Omental fat pad (tissue), 4 donors: Measurements from ENCODE around the gene ADAM15. TPM values are rescaled to one million over a fixed set of nuclear protein-coding genes. Genes with fewer than 3 reads are reported as not detected.

Experiments
- ATAC-seq: fragments of 150-250 bp; one replicate; pipeline ENCODE4 v1.9.1; 2016; ENCODE audit warnings: mild to moderate bottlenecking, moderate library complexity; ENCODE audit not compliant: low FRiP score
- DNase-seq: peaks from one replicate; pipeline ENCODE4 v3.0.0-alpha.2; 2019; ENCODE audit warnings: low spot score
- total RNA-seq, 4 donors: library from RNA; depleted of rRNA; stranded (reverse); fragments of >200 nt; gene quantifications; one replicate each; pipeline ENCODE4 v1.1.0, GENCODE V29; 2016
- TF ChIP-seq, protein P1 (sequence below), 3 donors: fragments of 450-650 bp; IDR thresholded peaks; one replicate each; pipeline ENCODE4 v1.5.1; 2016 to 2017; ENCODE audit warnings: antibody characterized with exemption in 3 of 3, mild to moderate bottlenecking in 3 of 3, moderate library complexity in 2 of 3

The ADAM15 gene
- total RNA-seq, 4 donors from 2014 or later: 116 to 262 (median 157) TPM

DNA sequence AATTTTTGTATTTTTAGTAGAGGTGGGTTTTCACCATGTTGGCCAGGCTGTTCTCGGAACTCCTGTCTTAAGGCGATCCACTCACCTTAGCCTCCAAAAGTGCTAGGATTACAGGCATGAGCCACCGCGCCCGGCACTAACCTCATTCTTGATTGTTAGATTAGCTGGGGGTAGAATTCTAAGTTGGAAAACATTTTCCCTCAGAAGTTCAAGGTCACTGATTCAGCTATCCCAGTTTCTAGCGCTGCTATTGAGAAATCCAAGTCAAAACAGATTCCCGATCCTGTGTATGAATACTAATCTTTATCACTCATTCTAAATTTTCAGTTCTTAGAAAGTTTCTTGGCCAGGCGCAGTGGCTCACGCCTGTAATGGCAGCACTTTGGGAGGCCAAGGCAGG lies 52.2 kb downstream of the ADAM15 start:
- DNase-seq (no peak), ATAC-seq (no peak)
- TF ChIP-seq, protein P1, sequence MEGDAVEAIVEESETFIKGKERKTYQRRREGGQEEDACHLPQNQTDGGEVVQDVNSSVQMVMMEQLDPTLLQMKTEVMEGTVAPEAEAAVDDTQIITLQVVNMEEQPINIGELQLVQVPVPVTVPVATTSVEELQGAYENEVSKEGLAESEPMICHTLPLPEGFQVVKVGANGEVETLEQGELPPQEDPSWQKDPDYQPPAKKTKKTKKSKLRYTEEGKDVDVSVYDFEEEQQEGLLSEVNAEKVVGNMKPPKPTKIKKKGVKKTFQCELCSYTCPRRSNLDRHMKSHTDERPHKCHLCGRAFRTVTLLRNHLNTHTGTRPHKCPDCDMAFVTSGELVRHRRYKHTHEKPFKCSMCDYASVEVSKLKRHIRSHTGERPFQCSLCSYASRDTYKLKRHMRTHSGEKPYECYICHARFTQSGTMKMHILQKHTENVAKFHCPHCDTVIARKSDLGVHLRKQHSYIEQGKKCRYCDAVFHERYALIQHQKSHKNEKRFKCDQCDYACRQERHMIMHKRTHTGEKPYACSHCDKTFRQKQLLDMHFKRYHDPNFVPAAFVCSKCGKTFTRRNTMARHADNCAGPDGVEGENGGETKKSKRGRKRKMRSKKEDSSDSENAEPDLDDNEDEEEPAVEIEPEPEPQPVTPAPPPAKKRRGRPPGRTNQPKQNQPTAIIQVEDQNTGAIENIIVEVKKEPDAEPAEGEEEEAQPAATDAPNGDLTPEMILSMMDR (IDR thresholded peaks at IDR 0.05): no peak

DNA sequence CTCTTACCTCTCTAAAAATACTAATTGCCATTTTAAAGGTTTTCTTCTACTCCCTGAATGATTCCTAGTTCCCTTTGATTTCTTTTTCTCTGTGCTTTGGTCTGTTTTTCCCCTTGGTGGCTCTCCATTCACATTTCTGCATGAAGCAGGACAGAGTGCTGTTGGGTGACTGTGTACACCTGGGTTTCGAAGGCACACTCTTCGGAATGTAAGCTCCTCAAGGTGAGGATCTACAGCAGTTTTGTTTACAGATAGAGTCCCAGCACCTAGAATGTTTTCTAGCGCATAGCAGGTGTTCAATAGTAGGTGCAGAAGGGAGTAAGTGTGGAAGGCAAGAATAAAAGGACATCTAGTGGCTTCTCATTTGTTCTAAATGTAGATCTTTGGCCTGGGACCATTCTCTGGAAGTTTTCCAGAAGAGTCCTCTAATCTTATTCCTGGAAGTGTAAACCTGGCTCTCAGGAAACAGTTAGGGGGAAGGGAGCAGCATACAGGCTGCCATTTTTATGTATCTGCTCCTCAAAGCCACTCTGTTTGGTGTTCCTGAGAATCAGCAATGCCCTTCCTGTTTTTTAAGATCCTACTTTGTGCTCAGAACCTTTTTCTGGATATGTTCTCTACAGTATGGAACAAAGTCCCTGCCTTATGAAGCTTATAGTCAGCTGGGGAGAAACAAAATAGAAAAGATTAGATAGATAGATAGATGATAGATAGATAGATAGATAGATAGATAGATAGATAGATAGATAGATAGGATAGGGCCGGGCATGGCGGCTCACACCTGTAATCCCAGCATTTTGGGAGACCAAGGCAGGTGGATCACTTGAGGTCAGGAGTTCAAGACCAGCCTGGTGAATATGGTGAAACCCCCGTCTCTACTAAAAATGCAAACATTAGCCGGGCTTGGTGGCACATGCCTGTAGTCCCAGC lies 53.8 kb downstream of the ADAM15 start:
- ATAC-seq (no peak), DNase-seq (no peak)
- TF ChIP-seq, protein P1 (IDR thresholded peaks at IDR 0.05): no peak

DNA sequence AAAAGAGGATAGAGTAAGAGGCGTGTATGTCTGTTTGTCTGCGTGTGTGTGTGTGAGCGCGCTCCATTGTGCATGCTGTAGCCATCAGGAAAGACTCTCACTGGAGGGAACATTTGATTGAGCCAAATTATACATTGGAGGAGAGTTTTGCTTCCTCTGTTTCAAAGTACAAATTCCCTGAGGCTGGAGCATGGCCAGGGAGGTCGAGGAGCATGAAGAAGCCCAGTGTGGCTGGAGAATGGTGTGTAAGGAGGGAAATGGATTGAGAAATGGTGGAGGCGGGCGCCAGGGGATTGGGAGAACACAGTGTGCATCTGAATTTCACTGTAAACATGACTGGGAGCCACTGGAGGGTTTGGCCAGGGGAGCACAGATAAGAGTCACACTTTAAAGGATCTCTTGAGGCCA lies 54.5 kb downstream of the ADAM15 start:
- no peak for DNase-seq
- ATAC-seq: peak; percentile 56

GRCh38 chr1:155106862-155107261 lies 55.7 kb downstream of the ADAM15 start:
- DNase-seq (no peak), ATAC-seq (no peak)
- TF ChIP-seq, protein P1 (IDR thresholded peaks at IDR 0.05): no peak

More for the DNA sequence above, 54.5 kb downstream of the ADAM15 start:
- TF ChIP-seq, protein P1 (IDR thresholded peaks at IDR 0.05): no peak

DNA sequence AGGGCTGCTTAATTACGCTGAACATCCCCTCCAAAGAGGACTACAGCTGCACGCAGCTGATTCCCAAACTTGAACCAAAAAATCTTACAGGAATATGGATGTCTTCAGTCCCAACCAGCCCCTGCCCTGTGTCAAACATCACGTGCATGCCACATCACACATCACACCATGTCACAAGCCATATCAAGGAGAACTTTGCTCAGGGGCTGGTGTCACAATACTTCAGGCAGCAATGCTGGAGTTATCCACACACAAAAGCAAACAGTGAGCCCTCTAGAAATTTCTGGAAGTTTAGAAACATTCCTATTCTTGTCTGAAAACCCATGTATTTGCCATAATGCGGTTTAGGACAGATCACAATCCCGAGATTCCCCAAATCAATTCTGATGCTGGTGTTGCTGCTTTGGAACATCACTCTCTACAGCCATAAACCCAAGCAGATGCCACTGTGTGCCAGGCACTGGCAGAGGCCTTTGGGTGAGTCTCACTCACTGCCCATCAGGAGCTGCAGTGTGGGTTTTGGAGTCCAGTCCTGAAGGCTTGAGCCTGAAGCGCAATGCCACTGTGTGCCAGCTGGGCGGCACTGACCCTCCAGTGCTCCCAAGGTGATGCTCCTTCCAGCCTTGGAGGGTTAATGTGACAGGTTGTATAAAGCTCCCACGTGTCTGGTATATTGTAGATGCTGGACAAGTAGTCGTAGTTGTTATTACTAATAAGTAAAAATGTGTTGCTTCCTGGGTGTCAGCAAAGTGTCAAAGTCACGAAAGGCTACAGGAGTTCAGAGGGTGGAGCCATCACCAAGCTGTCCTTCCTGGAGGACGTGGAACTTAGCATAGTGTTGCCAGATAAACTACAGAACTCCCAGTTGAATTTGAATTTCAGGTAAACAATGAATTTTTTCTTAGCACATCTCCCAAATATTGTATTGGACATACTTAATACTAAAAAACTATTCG lies 56.5 kb downstream of the ADAM15 start:
- TF ChIP-seq, protein P1 (IDR thresholded peaks at IDR 0.05): no peak
- ATAC-seq: no peak
- DNase-seq: no peak

- no peak for DNase-seq
- no peak for ATAC-seq
- TF ChIP-seq, protein P1 (IDR thresholded peaks at IDR 0.05): no peak
Observed at GRCh38 chr1:155108296-155108695, 57.2 kb downstream of the ADAM15 start.
